HCT116 (cell line): ENCODE data around the gene PPM1H. TPM values are rescaled to one million over a fixed set of nuclear protein-coding genes. Genes with fewer than 3 reads are reported as not detected.

Experiments
- ATAC-seq: fragments of 200-7000 bp; cut with Tn5 transposase; 2 replicates; pipeline ENCODE4 v1.9.1; 2020; ENCODE audit warnings: mild to moderate bottlenecking, moderate library complexity
- BruUV-seq: library from RNA; stranded (reverse); fragments of 400-500 nt; replicated peaks from 2 replicates; lab custom pipeline; 2021; lab: Mats Ljungman, UMichigan
- CTCF ChIA-PET: fragments of 300-600 bp; sonication (Branson Sonifier 250); formaldehyde crosslinking; loops from one replicate; lab custom pipeline; 2021; ENCODE audit warnings: antibody characterized with exemption; lab: Charles Lee
- POLR2A ChIA-PET: fragments of 300-600, 350-600 bp; sonication (Branson Sonifier 250); formaldehyde crosslinking; loops from one replicate; lab custom pipeline; 2021; ENCODE audit warnings: antibody characterized with exemption; lab: Charles Lee
- RAD21 ChIA-PET, 2 experiments: fragments of 300-600 bp; sonication (Branson Sonifier 250); formaldehyde crosslinking; loops; one replicate each; lab custom pipeline; 2023; ENCODE audit warnings: low total read pairs in 2 of 2; ENCODE audit not compliant: uncharacterized antibody in 2 of 2, unreplicated experiment in 2 of 2, low non-redundant PET in 1 of 2; lab: Charles Lee
- DNase-seq: peaks from one replicate; pipeline ENCODE4 v3.0.0-alpha.2; 2010; ENCODE audit warnings: low read depth, low spot score
- H2AFZ ChIP-seq: fragments of 200-600 bp; shearing (Covaris generic), sonication (generic); 2 replicates; pipeline ENCODE4 v1.6.1; 2017; ENCODE audit warnings: low read depth, mixed run types, mixed read lengths, antibody characterized with exemption, low read length; ENCODE audit not compliant: poor library complexity, severe bottlenecking
- H3K27ac ChIP-seq: 2 replicates; pipeline ENCODE4 v1.5.1; 2012; ENCODE audit warnings: low read depth, low read length
- H3K27me3 ChIP-seq: fragments of 200-600 bp; sonication (generic); 2 replicates; pipeline ENCODE4 v1.6.1; 2016; ENCODE audit warnings: mixed run types, low read length, mixed read lengths; ENCODE audit not compliant: insufficient read depth
- H3K36me3 ChIP-seq, 2 experiments: fragments of 200-500 bp in 1 of 2; fragments of 200-600 bp in 1 of 2; sonication (Bioruptor generic) in 1 of 2; sonication (generic) in 1 of 2; 2 replicates each; pipeline versions ENCODE4 v1.5.1 to v1.6.1; 2014 to 2016; ENCODE audit warnings: low read length in 2 of 2, inconsistent platforms in 1 of 2, mixed read lengths in 1 of 2, mixed run types in 1 of 2; ENCODE audit not compliant: insufficient read depth in 2 of 2, control insufficient read depth in 1 of 2
- H3K4me1 ChIP-seq, 2 experiments: fragments of 200-600 bp in 1 of 2; sonication (generic) in 1 of 2; 2 replicates each; pipeline versions ENCODE4 v1.5.1 to v1.6.1; 2012 to 2017; ENCODE audit warnings: low read length in 2 of 2, inconsistent platforms in 1 of 2, mild to moderate bottlenecking in 1 of 2, mixed read lengths in 1 of 2, mixed run types in 1 of 2, moderate library complexity in 1 of 2; ENCODE audit not compliant: insufficient read depth in 2 of 2, control insufficient read depth in 1 of 2
- H3K4me2 ChIP-seq: fragments of 200-600 bp; sonication (generic); 2 replicates; pipeline ENCODE4 v1.6.1; 2017; ENCODE audit warnings: mixed run types, low read length, mixed read lengths
- H3K4me3 ChIP-seq, 2 experiments: fragments of 200-600 bp in 1 of 2; sonication (generic) in 1 of 2; replicated peaks in 1 of 2; 2 replicates each; pipeline ENCODE4 v1.5.1; 2011 to 2016; ENCODE audit warnings: low read length in 2 of 2, control low read depth in 1 of 2, low read depth in 1 of 2, mild to moderate bottlenecking in 1 of 2, mixed read lengths in 1 of 2, mixed run types in 1 of 2
- H3K79me2 ChIP-seq: fragments of 200-600 bp; sonication (generic); 2 replicates; pipeline ENCODE4 v1.6.1; 2017; ENCODE audit warnings: mild to moderate bottlenecking, mixed run types, low read length, moderate library complexity, mixed read lengths; ENCODE audit not compliant: insufficient read depth
- H3K9ac ChIP-seq: fragments of 200-600 bp; sonication (generic); 2 replicates; pipeline ENCODE4 v1.6.1; 2016; ENCODE audit warnings: low read length, mixed read lengths
- H3K9me2 ChIP-seq: fragments of 200-600 bp; sonication (generic), shearing (Covaris generic); 2 replicates; pipeline ENCODE4 v1.6.1; 2017; ENCODE audit warnings: mixed run types, mild to moderate bottlenecking, moderate library complexity; ENCODE audit not compliant: insufficient read depth
- H3K9me3 ChIP-seq, 2 experiments: fragments of 200-500 bp in 1 of 2; fragments of 200-600 bp in 1 of 2; sonication (Bioruptor generic) in 1 of 2; sonication (generic) in 1 of 2; 2 replicates each; pipeline ENCODE4 v1.6.1; 2014 to 2017; ENCODE audit warnings: low read length in 2 of 2, mixed read lengths in 2 of 2, inconsistent platforms in 1 of 2, low read depth in 1 of 2, mild to moderate bottlenecking in 1 of 2, mixed run types in 1 of 2, moderate library complexity in 1 of 2; ENCODE audit not compliant: control insufficient read depth in 1 of 2, insufficient read depth in 1 of 2
- H4K20me1 ChIP-seq: fragments of 200-600 bp; sonication (generic), shearing (Covaris generic); 2 replicates; pipeline ENCODE4 v1.6.1; 2017; ENCODE audit warnings: mixed run types, mild to moderate bottlenecking, moderate library complexity; ENCODE audit not compliant: insufficient read depth
- CEBPB ChIP-seq: IDR thresholded peaks from 2 replicates; pipeline ENCODE4 v1.6.1; 2012; ENCODE audit warnings: low read depth
- EGR1 ChIP-seq: IDR thresholded peaks from 2 replicates; pipeline ENCODE4 v1.6.1; 2012; ENCODE audit warnings: low read depth
- ELF1 ChIP-seq: IDR thresholded peaks from 2 replicates; pipeline ENCODE4 v1.6.1; 2012; ENCODE audit warnings: low read depth, borderline replicate concordance
- EZH2 ChIP-seq: fragments of 200-600 bp; sonication (generic); IDR thresholded peaks from 2 replicates; pipeline ENCODE4 v1.6.1; 2017; ENCODE audit warnings: antibody characterized with exemption, mixed run types
- EZH2phosphoT487 ChIP-seq: fragments of 200-600 bp; IDR thresholded peaks from 2 replicates; pipeline ENCODE4 v1.6.1; 2018; ENCODE audit warnings: antibody characterized with exemption, borderline replicate concordance
- FOSL1 ChIP-seq: IDR thresholded peaks from 2 replicates; pipeline ENCODE4 v1.6.1; 2012; ENCODE audit warnings: low read depth
- POLR2A ChIP-seq: IDR thresholded peaks from 2 replicates; pipeline ENCODE4 v1.7.0; 2011; ENCODE audit warnings: borderline replicate concordance; ENCODE audit not compliant: insufficient read depth, insufficient read length; ENCODE audit errors: extremely low read depth
- POLR2AphosphoS5 ChIP-seq: IDR thresholded peaks from 2 replicates; pipeline ENCODE4 v1.6.1; 2011; ENCODE audit warnings: mild to moderate bottlenecking, low read depth, low read length, moderate library complexity
- SIN3A ChIP-seq: IDR thresholded peaks from 2 replicates; pipeline ENCODE4 v1.6.1; 2012; ENCODE audit warnings: low read depth
- SP1 ChIP-seq: IDR thresholded peaks from 2 replicates; pipeline ENCODE4 v1.6.1; 2012; ENCODE audit warnings: low read depth
- SRF ChIP-seq: IDR thresholded peaks from 2 replicates; pipeline ENCODE4 v1.6.1; 2012; ENCODE audit warnings: low read depth
- TCF7L2 ChIP-seq: IDR thresholded peaks from 2 replicates; pipeline ENCODE4 v1.7.0; 2011; ENCODE audit warnings: borderline replicate concordance, inconsistent platforms; ENCODE audit not compliant: insufficient read depth, insufficient read length; ENCODE audit errors: extremely low read depth
- YY1 ChIP-seq: IDR thresholded peaks from 2 replicates; pipeline ENCODE4 v1.6.1; 2011; ENCODE audit warnings: low read length, low read depth, moderate library complexity, mild to moderate bottlenecking; ENCODE audit not compliant: insufficient replicate concordance; ENCODE audit errors: extremely low read depth
- ZFX ChIP-seq: fragments of 450-650 bp; IDR thresholded peaks from 2 replicates; pipeline ENCODE4 v1.6.1; 2017
- ZNF274 ChIP-seq: fragments of 200-500 bp; sonication (Bioruptor generic); IDR thresholded peaks from 2 replicates; pipeline ENCODE4 v1.6.1; 2014; ENCODE audit warnings: mild to moderate bottlenecking, low read depth, low read length, inconsistent platforms
- intact Hi-C: fragments of 100-400 bp; cut with micrococcal nuclease; formaldehyde crosslinking; loops from 2 replicates; pipeline ENCODE4 v1.10.0; 2022
- total RNA-seq: library from RNA; stranded (reverse); gene quantifications from one replicate; pipeline ENCODE4 v1.2.1, GENCODE V29; 2021; ENCODE audit not compliant: unreplicated experiment
- TF ChIP-seq, protein P1 (sequence below): IDR thresholded peaks from 2 replicates; pipeline ENCODE4 v1.6.1; 2012
- TF ChIP-seq, protein P2 (sequence below), 3 experiments: fragments of 200-600 bp in 1 of 3; sonication (generic) in 1 of 3; IDR thresholded peaks in 2 of 3; conservative IDR thresholded peaks in 1 of 3; 2 replicates each; pipeline ENCODE4 v1.5.1; 2012 to 2017; ENCODE audit warnings: low read depth in 2 of 3, low read length in 2 of 3, antibody characterized with exemption in 1 of 3, borderline replicate concordance in 1 of 3, control low read depth in 1 of 3, mild to moderate bottlenecking in 1 of 3, mixed read lengths in 1 of 3, mixed run types in 1 of 3, moderate library complexity in 1 of 3; ENCODE audit not compliant: insufficient read depth in 1 of 3

Gene PPM1H
- total RNA-seq, 1 experiment from 2014 or later, result 8.0 TPM

DNA sequence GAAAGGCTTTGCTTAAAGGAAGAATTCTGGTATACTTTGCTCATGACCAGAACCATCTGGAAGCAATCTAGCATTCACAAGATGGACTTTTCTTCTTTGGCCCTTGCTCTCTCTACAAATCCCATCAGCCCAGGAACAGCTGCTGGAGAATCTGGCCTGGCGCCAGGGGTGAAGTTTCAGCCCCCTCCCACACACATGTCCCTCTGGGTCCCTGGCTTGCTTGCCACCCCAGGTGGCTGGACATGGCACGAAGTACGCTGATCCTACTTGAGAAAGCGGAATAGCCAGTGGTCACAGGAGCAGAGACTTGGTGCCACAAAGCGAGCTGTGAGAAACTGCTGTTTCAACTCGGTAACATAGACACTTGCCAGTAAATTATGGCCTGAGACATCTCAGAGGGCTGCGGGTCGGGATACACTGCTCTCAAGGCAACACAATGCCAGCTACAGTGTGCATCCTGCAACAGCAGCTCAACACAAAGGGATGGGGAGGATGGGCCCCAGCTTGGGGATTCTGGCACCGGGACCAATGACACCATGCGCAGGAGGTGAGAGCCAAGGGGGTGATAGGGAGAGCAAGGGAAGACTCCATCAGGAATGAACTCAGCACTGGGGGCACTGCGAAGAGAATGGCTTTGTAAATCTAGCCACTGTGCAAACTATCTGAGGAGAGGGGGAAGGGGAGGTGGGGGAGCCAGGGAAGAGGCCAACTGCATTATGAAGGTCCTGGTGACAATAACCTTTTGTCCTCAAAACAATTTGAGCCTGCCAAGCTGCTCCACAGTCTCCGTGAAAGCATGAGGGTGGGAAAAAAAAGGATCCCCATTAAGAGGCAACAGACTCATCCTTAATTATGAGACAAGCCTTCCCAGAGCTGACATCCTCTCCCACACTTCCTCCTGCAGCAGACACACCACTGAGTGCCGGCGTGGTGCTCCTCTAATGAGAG is 219.9 kb downstream of the PPM1H start:
- H3K9me2 ChIP-seq, result no peaks in the 10 kb centered on the region
- CTCF ChIA-PET, result no interaction called here
- H3K4me3 ChIP-seq, result no peak overlapping the region
- H3K4me1 ChIP-seq, result peaks cover 9 to 20% of the 10 kb centered on the region in 2 experiments
- no peaks in the 10 kb centered on the region for H3K79me2 ChIP-seq
- no peaks in the 10 kb centered on the region for H3K36me3 ChIP-seq
- POLR2A ChIA-PET, result no interaction called here
- H3K9ac ChIP-seq, result no peak overlapping the region
- DNase-seq (no peak), ATAC-seq (no peak)
- no peaks in the 10 kb centered on the region for H3K9me3 ChIP-seq
- BruUV-seq, result no TSS peak
- TF ChIP-seq EZH2 (no peak), SP1 (no peak), POLR2A (no peak), SIN3A (no peak)
- no peaks in the 10 kb centered on the region for H3K27me3 ChIP-seq
- H3K4me2 ChIP-seq, result no peak overlapping the region
- RAD21 ChIA-PET, result no interaction called here
- intact Hi-C loops, result no loop called here
- no peak overlapping the region for H2AFZ ChIP-seq
- no peaks in the 10 kb centered on the region for H4K20me1 ChIP-seq
- H3K27ac ChIP-seq, result no peak overlapping the region

DNA sequence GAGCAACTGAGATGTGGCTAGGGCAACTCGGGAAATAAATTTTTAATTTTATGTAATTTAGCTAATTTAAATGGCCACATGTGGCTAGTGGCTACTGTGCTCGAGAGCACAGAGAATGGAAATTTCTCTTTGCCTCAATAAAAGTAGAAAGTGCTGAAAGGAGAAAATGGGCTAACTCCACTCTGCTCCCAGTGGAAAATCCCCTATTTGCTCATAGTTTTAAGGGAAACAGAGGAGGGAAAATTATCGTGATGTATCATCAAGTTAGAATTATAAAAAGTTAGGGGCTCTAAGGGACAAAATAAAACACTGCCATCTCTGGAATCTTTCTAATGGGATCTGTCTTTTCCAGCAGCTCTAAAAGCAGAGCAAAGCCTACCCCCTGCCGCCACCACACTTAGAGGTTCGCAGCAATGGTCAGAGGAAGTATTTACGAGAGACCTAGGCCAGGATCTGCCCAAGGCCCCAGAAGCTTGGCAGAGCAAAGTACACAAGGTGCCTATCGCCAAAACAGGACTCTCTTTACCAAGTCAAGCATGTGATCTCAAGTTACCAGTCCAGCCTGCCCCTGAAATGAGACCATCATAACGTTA is 220.7 kb downstream of the PPM1H start:
- TF ChIP-seq EGR1 (no peak), EZH2phosphoT487 (no peak), YY1 (no peak), SRF (no peak), ELF1 (no peak), CEBPB (no peak), ZNF274 (no peak), POLR2AphosphoS5 (no peak), SP1 (no peak), ZFX (no peak), FOSL1 (no peak), TCF7L2 (no peak), POLR2A (no peak)
- TF ChIP-seq, protein P1, sequence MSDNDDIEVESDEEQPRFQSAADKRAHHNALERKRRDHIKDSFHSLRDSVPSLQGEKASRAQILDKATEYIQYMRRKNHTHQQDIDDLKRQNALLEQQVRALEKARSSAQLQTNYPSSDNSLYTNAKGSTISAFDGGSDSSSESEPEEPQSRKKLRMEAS, result no peak
- TF ChIP-seq, protein P2, sequence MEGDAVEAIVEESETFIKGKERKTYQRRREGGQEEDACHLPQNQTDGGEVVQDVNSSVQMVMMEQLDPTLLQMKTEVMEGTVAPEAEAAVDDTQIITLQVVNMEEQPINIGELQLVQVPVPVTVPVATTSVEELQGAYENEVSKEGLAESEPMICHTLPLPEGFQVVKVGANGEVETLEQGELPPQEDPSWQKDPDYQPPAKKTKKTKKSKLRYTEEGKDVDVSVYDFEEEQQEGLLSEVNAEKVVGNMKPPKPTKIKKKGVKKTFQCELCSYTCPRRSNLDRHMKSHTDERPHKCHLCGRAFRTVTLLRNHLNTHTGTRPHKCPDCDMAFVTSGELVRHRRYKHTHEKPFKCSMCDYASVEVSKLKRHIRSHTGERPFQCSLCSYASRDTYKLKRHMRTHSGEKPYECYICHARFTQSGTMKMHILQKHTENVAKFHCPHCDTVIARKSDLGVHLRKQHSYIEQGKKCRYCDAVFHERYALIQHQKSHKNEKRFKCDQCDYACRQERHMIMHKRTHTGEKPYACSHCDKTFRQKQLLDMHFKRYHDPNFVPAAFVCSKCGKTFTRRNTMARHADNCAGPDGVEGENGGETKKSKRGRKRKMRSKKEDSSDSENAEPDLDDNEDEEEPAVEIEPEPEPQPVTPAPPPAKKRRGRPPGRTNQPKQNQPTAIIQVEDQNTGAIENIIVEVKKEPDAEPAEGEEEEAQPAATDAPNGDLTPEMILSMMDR (IDR thresholded peaks at IDR 0.05 in 2 of 3, conservative IDR thresholded peaks at IDR 0.05 in 1 of 3; ENCODE audit: borderline replicate concordance in 1 of 3, insufficient read depth in 1 of 3, low read depth in 2 of 3, low read length in 2 of 3), result no peak
- TF ChIP-seq, all 23 proteins: peak for 0
- ChIA-PET RAD21 (no interaction called here), CTCF (no interaction called here), POLR2A (no interaction called here)
- ATAC-seq (no peak), DNase-seq (no peak)
- intact Hi-C loops, result no loop called here
- Histone ChIP-seq H3K9me3 (no peaks in the 10 kb centered on the region), H3K9ac (no peak overlapping the region), H3K36me3 (no peaks in the 10 kb centered on the region), H3K27ac (no peak overlapping the region), H3K4me1 (peaks cover 9 to 20% of the 10 kb centered on the region in 2 experiments), H4K20me1 (no peaks in the 10 kb centered on the region), H3K4me3 (no peak overlapping the region), H3K9me2 (no peaks in the 10 kb centered on the region), H2AFZ (no peak overlapping the region), H3K4me2 (no peak overlapping the region), H3K27me3 (no peaks in the 10 kb centered on the region), H3K79me2 (no peaks in the 10 kb centered on the region)
- no TSS peak for BruUV-seq
